Nephron progenitor cell (in vitro differentiated cells): ENCODE data around the gene SETDB1.

Experiments
- DNase-seq: peaks from one replicate; pipeline ENCODE4 v3.0.0; 2021
- H3K27ac Mint-ChIP-seq: 2 replicates; pipeline ENCODE4 v1.8.0; 2021; ENCODE audit warnings: mild to moderate bottlenecking, moderate library complexity, mixed read lengths
- H3K27me3 Mint-ChIP-seq: 2 replicates; pipeline ENCODE4 v1.8.0; 2021; ENCODE audit warnings: mild to moderate bottlenecking, low read depth, mixed read lengths; ENCODE audit not compliant: poor library complexity
- H3K36me3 Mint-ChIP-seq: 2 replicates; pipeline ENCODE4 v1.8.0; 2021; ENCODE audit warnings: low read depth, mixed read lengths
- H3K4me1 Mint-ChIP-seq: 2 replicates; pipeline ENCODE4 v1.8.0; 2021; ENCODE audit warnings: mixed read lengths
- H3K4me3 Mint-ChIP-seq: 2 replicates; pipeline ENCODE4 v1.8.0; 2021; ENCODE audit warnings: mild to moderate bottlenecking, moderate library complexity, mixed read lengths
- H3K9me3 Mint-ChIP-seq: 2 replicates; pipeline ENCODE4 v1.8.0; 2021; ENCODE audit warnings: mild to moderate bottlenecking, moderate library complexity, mixed read lengths
- TF ChIP-seq, protein P1 (sequence below): fragments of 200-600 bp; sonication (generic); IDR thresholded peaks from 2 replicates; pipeline ENCODE4 v1.5.0; 2021; ENCODE audit warnings: antibody characterized with exemption

The SETDB1 gene

DNA sequence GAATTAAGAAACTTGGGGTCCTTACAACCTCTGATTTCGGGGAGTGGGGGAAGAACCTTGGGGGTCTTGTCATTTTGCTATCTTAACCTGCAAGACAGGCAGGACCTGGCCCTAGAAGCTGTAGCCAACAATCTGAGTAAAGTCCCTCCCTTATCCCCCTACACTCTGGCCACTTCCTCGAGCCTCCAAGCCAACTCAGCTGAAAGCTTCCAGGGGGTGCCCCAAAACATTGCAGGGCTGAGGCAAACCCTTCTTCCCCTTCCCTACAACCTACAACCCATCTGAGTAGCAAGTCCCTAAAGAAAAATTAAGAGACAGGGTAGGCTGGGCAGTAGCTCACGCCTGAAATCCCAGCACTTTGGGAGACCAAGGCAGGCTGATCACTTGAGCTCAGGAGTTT is 43.5 kb downstream of the SETDB1 start:
- H3K27ac Mint-ChIP-seq = no peak overlapping the region
- DNase-seq = no peak
- H3K27me3 Mint-ChIP-seq = no peaks in the 10 kb centered on the region
- no peaks in the 10 kb centered on the region for H3K9me3 Mint-ChIP-seq
- TF ChIP-seq, protein P1, sequence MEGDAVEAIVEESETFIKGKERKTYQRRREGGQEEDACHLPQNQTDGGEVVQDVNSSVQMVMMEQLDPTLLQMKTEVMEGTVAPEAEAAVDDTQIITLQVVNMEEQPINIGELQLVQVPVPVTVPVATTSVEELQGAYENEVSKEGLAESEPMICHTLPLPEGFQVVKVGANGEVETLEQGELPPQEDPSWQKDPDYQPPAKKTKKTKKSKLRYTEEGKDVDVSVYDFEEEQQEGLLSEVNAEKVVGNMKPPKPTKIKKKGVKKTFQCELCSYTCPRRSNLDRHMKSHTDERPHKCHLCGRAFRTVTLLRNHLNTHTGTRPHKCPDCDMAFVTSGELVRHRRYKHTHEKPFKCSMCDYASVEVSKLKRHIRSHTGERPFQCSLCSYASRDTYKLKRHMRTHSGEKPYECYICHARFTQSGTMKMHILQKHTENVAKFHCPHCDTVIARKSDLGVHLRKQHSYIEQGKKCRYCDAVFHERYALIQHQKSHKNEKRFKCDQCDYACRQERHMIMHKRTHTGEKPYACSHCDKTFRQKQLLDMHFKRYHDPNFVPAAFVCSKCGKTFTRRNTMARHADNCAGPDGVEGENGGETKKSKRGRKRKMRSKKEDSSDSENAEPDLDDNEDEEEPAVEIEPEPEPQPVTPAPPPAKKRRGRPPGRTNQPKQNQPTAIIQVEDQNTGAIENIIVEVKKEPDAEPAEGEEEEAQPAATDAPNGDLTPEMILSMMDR = no peak
- peaks cover 44% of the 10 kb centered on the region for H3K4me1 Mint-ChIP-seq
- H3K4me3 Mint-ChIP-seq = no peak overlapping the region
- H3K36me3 Mint-ChIP-seq = peaks cover 38% of the 10 kb centered on the region

DNA sequence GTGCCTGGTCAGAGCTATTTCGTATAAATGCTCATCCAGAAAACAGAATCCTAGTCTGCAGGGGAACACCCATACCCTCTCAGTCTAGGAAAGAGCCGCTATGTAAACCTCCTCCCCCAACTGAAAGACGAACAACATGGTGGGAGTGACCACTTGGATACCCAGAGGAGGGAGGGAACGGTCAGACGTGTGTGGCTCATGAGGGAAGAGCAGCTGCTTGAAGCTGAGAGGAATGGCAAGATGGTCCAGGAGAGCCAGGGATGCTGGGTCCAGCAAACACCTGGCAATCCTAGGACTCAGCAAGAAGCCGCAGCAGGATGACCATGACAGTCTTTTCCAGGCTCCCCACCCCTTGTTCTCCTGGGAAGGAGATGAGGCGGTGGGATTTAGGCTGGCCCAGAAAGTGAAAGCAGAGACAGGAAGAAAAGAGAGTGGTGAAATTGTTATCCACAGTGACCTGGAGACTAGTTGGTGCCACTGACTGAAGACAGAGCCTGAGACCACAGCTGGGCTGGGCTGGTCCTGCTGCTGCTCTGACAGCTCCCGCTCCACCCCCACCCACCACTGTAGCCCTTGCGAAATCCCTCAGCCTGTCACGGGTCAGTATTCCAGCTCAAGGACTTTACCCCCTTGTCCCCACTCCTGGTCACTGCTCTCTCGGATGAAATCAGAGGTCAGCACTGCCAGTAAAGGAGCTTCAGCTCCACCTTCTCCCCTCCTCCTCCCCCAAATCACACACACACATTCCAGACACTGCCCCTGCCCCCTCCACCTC is 44.8 kb downstream of the SETDB1 start:
- TF ChIP-seq, protein P1 = no peak
- H3K4me1 Mint-ChIP-seq = peaks cover 44% of the 10 kb centered on the region
- H3K36me3 Mint-ChIP-seq = peaks cover 29% of the 10 kb centered on the region
- DNase-seq = peak; percentile 39
- H3K27me3 Mint-ChIP-seq = no peaks in the 10 kb centered on the region
- H3K9me3 Mint-ChIP-seq = no peaks in the 10 kb centered on the region
- H3K27ac Mint-ChIP-seq = peak overlapping the region; percentile 96
- H3K4me3 Mint-ChIP-seq = peak overlapping the region; percentile 84

DNA sequence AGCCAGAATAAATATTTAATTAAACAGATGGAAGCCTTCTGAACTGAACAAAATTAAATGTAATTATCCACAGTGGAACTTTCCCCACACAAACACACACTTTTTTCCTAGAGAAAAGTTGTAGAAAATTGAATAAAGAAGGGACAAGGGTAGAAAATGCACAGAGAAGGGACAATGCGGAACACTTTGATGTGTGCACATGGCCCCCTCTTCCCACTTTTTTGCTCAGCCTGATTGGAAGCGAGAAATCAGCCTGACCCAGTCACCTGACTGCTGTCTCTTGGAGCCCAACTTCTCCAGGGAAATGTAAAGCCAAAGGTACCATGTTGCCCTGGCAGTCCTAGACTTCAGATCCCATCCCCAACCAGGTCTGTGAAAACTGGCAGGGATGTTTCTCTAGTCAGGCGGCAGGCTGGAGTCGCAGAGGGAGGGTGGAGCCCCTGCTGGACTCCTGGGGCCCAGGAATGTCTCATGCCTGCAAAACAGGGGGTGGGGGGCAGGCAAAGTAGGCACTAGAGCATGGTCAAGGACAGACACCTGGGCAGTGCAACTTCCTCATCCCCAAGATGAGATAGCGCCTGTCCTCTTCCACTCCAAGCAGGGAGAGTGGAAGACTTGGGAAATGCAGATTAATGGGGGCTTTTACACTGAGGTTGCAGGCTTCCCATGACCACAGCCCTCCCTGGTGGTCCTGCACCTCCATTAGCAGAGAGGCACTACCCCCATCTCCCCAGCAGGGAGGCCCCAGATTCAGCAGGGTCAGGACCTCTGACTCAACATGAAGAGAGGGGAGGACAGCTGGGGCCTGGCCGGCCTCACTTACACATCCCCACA is 45.6 kb downstream of the SETDB1 start:
- Mint-ChIP-seq H3K9me3 (no peaks in the 10 kb centered on the region), H3K27me3 (peaks cover under 1% of the 10 kb centered on the region), H3K4me3 (peak overlapping the region; percentile 84), H3K36me3 (peaks cover 21% of the 10 kb centered on the region), H3K27ac (peak overlapping the region; percentile 96), H3K4me1 (peaks cover 48% of the 10 kb centered on the region)
- TF ChIP-seq, protein P1 = no peak
- DNase-seq = no peak

DNA sequence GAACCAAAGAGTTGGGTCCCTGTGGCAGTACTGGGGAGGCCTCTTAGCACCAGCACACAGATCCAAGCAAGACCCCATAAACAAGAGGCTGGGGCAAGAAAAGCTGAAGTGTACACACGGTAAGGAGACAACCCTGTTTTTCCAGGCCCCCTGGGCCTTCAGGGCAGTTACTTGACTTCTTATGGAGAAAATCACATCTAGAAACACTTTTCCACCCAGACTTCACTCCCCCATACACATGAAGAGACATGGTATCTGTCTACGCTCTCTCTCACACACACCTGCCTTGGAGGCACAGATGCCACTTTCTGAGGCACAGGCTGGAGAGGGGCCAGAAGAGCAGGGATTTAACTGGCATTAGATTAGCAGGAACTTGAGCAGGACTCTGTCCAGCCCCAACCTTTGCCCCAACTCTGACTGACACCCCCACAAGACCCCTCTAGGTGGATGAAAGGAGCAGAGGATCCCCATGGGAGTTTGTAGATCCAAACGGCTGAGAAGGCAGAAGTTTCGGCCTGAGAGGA is 46.3 kb downstream of the SETDB1 start:
- Mint-ChIP-seq H3K36me3 (peaks cover 14% of the 10 kb centered on the region), H3K4me3 (peak overlapping the region; percentile 84), H3K27ac (peak overlapping the region; percentile 93), H3K27me3 (peaks cover 3% of the 10 kb centered on the region), H3K9me3 (no peaks in the 10 kb centered on the region), H3K4me1 (peaks cover 55% of the 10 kb centered on the region)
- DNase-seq = no peak
- TF ChIP-seq, protein P1 = no peak

DNA sequence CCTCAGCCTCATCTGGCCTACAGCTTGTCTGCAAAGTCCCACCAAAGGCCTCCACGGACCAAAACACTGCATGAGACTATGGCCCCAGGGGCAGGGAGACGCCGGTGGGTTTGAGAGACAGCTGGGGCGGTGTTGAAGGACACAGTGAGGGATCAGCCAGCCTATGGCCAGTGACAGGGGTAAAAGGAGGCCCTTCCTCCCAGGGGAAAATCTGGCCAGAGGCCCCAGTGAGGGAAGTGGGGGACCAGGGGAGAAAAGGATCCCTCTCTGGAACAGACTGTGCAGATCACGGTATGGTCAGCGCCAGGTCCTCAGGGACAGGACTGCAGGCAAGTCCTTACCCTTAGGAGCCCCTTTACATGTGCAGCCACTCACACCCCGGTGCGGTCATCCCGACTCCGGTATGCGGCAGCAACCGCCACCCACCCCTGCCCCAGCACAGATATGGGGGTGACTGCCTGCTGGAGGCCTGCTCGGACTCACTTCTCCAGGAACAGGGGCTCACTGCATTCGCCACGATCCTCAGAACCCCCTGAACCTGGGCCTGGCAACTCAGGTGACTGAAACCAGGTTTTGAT is 47.2 kb downstream of the SETDB1 start:
- Mint-ChIP-seq H3K4me3 (peak overlapping the region; percentile 84), H3K36me3 (peaks cover 6% of the 10 kb centered on the region), H3K27ac (peak overlapping the region; percentile 93), H3K9me3 (no peaks in the 10 kb centered on the region), H3K27me3 (peaks cover 3% of the 10 kb centered on the region), H3K4me1 (peaks cover 57% of the 10 kb centered on the region)
- DNase-seq = peak; percentile 28
- TF ChIP-seq, protein P1 = no peak
